GM12865 (cell line): Measurements from ENCODE around the gene PITX3.

ENCODE experiments used
- DNase-seq: peaks from one replicate; pipeline ENCODE4 v3.0.0; 2010; ENCODE audit warnings: low read depth
- H3K4me3 ChIP-seq: 2 replicates; pipeline ENCODE4 v1.5.1; 2011; ENCODE audit warnings: mild to moderate bottlenecking, low read depth, low read length, control low read depth
- TF ChIP-seq, protein P1 (sequence below): IDR thresholded peaks from 2 replicates; pipeline ENCODE4 v1.5.1; 2011; ENCODE audit warnings: low read length, control low read depth, low read depth, inconsistent platforms; ENCODE audit not compliant: insufficient read depth; ENCODE audit errors: missing control alignments

PITX3 gene

DNA sequence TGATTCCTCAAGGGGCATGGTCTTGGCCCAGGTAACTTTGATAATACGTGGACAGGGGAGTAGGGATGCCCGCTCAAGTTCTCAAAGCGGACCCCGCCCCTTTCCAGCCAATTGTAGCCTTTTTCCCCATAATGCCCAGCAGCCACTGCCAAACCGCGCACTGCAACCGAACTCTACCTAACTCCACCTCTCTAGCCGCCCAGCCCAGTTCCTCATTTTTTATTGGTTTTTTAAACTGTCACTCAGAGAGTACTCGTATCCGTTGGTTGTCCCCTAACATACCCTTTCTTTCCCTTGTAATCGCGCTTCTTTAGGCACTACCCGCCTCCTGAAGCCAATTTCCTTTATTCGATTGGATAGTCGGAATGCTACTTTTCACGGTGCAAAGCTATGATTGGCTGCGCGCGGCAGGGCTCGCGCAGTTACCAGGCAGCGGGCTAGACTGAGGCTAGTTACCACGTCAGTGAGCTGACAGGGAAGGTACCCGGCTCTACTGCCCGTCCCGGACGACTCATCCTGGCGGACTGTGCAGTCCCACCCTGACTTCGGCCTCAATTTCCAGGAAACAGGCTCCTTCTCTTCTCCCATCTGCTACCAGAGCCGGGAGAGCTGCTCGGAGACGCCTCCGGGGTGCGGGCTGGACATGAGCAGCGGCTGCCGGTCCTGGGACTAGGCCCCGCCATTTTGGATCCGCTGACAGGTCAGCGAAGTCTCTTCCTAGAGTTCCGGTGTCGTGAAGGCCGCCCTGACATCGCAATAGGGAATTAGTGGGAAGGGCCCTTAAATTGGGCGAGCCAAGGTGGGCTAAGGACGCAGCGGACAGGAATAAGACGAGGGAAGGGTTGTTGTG is 4.0 kb upstream of the PITX3 start, which contains the start of gene GBF1:
Gene GBF1 (plus strand): TSS at position 451 of the 850 bp plus-strand sequence. CDS start 13,407 bp downstream, outside the sequence.
- peak; percentile 99 for DNase-seq
- peak within 1 kb of the TSS; percentile 83 for H3K4me3 ChIP-seq
- TF ChIP-seq, protein P1, sequence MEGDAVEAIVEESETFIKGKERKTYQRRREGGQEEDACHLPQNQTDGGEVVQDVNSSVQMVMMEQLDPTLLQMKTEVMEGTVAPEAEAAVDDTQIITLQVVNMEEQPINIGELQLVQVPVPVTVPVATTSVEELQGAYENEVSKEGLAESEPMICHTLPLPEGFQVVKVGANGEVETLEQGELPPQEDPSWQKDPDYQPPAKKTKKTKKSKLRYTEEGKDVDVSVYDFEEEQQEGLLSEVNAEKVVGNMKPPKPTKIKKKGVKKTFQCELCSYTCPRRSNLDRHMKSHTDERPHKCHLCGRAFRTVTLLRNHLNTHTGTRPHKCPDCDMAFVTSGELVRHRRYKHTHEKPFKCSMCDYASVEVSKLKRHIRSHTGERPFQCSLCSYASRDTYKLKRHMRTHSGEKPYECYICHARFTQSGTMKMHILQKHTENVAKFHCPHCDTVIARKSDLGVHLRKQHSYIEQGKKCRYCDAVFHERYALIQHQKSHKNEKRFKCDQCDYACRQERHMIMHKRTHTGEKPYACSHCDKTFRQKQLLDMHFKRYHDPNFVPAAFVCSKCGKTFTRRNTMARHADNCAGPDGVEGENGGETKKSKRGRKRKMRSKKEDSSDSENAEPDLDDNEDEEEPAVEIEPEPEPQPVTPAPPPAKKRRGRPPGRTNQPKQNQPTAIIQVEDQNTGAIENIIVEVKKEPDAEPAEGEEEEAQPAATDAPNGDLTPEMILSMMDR = no peak

DNA sequence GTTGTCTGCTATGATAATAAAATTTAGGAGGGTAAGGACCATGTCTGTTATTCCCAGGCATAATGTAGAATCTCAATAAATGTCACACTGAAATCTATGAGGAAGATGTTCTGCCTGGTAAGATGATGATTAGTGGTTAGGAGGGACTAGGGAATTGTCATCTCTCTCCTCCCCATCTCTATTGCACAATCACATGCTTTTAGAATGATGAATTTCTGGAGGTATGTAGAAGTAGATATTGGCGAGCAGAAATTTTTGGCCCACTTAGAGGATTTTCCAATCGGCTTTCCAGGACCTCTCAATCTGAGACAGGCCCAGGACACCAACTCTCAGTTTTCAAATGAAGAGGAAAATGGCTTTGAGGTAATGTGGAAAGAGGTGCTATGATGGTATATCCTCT is 2.0 kb upstream of the PITX3 start:
- no peak overlapping the region for H3K4me3 ChIP-seq
- TF ChIP-seq, protein P1 = no peak
- DNase-seq = no peak

DNA sequence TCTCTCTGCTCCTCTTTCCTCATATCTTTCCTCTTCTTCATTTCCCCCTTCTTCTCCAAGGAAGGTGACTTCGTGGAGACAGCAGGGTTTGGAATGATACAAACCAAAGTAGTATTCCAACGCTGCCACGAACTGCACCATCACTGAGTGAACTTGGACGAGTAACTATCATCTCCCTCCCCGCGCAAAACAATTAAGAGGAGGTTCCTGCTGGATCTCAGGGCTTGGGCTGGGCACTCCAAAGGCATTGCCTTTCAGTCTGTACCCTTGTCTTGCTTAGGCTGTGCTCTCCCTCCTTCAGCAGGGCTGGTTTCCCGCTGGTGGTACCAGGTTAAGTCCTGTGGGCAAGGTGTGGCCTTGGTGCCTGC is 790 bp upstream of the PITX3 start:
- peak overlapping the region; percentile 56 for H3K4me3 ChIP-seq
- DNase-seq = no peak
- TF ChIP-seq, protein P1 = no peak

DNA sequence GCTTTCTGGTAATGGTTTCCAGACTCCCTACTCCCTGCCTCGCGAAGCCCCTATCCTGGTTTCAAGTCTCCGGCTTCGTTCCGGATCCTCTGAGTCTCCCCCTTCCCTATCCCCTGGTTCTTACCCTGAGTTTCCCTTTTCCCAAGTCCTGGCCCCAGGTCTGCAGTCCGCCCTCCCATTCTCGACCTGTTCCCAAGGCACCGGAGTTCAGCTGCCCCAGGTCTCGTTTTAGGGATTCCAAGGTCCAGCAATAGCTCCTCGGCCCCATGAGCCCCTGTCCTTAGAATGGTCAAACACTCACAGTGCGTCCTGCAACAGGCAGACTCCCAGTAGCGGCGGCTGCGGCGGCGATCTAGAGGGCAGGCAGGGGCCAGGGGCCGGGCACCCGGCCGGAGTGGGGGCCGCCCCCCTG is 274 bp downstream of the PITX3 start:
- DNase-seq = no peak
- peak overlapping the region; percentile 56; the same call in 1 of the 2 replicates for H3K4me3 ChIP-seq
- TF ChIP-seq, protein P1 = no peak

DNA sequence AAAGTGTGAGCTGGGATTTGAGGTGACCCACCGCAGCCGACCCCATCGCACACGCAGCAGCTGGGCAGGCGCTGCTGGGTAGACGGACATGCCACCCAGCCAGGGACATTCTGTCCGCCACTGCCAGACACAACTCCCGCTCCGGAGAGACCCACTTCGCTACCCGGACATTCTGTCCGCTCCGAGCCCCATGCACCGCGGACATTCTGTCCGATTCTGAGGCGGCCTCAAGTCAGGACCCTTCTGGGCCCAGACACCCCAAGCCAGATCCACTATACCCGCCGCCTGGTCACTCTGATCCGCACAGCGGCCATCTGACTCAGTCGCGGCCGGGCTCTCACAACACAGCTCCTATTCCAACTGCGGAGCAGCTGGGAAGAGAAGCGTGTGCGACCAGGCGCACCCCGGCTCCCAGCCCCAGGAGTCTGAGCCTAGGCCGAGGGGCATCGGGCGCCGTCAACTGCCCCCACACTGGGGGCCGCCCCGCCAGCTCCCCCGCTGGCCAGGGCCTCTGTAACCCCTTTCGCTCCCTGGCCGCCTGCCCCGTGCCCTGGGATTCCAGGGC is 763 bp downstream of the PITX3 start:
- TF ChIP-seq, protein P1 = no peak
- no peak for DNase-seq
- no peak overlapping the region for H3K4me3 ChIP-seq

DNA sequence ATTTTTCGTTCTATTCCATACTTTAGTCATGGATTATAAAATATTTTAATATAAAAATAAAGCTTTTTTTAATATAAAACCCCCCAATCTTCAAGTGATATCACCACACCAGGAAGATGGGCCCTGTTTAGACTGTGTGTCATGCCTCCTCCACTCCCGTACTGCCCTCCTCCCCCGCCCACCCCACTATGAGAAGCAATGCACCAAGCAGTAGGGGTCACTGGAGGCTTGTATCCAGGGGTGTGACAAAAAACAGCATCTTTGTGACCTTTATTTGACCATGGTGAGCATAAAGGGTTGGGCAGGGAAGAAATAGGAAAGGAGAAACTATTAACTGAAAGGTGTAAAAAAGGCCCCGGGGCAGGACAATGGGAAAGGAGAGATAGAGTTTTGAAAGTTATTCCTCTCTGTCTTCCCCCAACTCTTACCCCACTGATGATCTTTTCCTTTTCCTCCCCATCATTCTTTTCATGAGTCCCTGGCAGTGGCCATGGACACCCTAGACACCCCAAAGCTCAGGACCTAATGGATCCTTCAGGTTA is 3.5 kb downstream of the PITX3 start:
- no peak for DNase-seq
- TF ChIP-seq, protein P1 = no peak
- no peak overlapping the region for H3K4me3 ChIP-seq
